ENCODE data around the gene A3GALT2.

The A3GALT2 gene

DNA sequence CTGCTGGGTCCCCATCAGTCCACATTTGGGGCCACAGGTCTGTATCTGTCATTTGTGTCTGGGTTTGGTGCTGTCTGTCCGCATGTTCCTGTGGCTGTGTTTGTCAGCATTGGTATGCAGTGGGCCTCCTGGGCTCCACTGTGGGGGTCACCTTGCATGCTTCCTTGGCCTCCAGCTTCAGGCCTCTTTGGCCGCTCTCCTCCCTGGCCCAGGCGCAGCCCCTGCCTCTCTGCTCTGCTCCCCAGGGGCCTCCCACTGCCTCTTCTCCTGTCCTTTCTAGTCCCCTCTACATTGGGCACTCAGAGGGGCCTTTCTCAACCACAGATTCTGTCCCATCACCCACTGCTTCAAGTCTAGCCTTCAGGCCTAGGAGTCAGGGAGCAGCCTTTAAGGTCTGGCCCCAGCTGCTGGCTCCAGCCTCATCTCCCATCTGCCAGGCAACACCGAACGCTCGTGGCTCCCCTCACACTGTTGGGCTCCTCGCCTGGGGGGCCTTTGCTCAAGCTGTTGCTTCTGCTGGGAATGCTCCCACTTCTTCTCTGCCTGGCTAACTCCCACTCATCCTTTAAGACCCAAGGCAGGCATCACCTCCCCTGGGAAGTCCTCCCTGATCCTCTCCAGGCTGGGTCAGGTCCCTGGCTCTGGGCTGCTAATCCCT, 50.0 kb downstream of the A3GALT2 start:
- DNase-seq: no peak

DNA sequence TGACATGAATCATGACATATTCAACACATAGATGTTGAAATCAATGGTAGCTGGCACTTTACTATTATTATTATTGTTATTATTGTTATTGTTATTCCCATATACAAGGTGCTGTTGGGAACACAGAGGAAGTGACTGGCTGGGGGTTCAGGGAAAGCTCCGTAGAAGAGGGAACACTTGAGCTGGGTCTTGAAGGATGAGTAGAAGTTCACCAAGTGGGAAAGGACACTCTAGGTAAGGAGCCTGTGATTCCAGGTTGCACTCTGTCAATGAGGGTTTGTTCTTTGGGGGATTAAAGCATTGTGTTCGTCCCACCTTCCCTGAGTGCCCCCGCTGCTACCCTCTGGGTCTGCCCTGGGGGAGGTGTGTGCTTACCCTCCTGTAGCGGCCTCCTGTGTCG, 50.5 kb downstream of the A3GALT2 start:
- no peak for DNase-seq

DNA sequence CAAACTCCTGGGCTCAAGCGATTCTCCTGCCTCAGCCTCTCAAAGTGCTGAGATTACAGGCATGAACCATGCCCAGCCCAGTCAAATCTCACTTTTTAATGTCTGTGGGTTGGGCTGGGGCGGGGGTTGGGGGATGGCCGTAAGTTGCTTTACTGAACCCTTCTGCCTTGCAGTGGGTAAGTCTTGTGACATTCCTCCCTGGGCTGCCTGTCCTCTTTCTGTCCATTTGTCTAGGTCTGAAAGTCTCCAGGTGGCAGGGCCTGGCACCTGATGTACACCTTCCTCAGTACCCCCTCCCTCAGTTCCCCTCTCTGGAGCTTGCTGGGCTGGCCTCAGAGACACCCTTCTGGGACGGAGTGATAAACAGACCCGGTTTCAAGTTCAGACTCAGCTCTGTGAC, 51.3 kb downstream of the A3GALT2 start:
- no peak for DNase-seq

DNA sequence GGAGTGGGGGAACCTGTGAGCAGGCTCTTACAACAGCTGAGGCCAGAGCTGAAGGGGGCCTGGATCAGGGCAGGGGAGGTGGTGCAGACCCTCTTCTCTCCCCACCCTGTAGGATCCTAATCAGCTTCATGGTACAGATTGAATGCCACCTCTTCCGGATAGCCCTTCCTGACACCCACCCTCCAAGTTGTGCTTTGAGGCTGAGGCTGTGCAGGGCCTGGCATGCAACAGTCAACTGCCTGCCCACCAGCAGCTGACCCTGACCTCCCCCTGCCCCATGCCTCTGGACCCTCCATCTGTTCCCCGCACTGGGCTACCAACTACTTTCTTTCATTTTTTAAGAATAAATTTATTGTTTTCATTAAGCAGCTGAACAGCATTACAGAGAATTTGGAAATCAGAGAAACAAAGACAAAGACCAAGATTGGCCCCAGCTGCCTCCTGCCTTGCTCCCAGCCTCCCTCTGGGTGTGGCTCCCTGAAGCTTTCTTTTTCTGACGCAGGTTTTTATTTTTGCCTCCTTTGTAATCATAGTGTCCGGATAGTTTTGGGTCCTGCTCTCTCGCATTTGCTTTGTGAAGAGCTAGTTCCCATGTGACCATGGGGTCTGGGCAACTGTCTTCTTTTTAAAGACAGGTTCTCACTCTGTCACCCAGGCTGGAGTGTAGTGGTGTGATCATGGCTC, 51.8 kb downstream of the A3GALT2 start:
- no peak for DNase-seq

DNA sequence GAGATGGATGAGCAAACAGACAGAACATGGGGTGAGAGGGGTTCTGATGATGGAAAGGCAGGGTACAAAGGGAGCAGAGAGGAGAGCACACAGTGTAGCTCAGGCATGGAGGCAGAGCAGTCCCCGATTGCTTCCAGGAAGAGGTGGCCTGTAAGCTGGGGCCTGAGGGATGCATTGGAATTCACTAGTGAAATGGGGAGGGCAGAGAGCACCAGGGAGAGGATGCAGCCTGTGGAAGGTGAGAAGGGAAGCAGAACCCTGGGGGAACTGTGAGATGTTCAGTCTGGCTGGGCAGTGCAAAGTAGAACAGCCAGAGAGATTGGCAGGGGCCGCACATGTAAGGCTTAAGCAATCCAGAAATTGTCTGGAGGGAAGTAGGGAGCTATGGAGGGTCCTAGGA, 52.4 kb downstream of the A3GALT2 start:
- DNase-seq: no peak

DNA sequence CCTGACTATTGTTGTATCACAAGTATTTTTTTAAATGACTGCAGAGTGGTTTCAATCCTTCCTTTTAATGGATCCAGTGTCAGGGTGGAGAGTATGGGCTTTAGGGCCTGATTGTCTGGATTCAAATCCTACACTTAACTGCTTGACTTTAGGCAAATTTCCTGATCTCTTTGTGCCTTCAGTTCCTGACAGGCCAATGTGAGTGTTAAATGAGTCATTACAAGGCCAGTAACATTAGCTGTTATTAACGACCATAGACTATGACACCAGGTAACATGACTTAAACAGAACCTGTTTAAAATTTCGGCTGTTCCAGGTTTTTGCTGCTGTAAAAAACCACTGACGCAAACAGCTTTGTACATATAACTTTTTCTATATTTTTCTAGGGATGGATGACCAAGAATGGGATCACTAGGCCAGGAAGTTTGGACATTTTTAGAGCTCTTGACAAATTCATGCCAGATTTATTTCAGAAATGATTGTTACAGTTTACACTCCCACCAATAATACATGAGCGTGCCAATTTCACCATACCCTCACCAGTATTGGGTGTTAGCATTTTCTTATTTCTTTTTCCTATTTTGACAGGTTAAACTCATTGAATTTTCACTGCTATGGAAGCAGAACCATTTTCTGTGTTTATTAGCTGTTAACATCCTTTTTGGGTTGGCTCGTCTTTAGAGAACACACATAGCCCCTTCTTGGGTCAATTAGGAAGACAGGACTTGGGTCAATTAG, 53.3 kb downstream of the A3GALT2 start:
- DNase-seq: no peak

DNA sequence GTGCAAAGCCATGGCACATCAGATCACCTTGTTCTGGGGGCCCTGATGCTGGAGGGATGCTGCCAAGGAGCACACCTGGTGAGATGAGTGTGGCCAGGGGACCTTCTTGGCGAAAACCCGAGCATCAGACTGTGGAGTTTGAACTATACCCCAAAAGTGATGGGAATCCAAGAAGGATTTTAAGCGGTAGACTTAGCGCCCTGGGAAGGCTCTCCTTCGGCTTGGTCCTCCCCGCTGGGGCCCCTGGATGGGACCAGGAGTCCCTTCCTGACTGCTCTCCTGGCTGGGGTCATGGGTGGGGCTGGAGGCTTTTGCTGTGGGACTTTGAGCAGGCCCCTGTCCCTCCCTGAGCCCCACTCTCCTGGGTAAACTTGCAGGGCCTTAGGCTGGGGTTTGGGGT, 54.1 kb downstream of the A3GALT2 start:
- no peak for DNase-seq

DNA sequence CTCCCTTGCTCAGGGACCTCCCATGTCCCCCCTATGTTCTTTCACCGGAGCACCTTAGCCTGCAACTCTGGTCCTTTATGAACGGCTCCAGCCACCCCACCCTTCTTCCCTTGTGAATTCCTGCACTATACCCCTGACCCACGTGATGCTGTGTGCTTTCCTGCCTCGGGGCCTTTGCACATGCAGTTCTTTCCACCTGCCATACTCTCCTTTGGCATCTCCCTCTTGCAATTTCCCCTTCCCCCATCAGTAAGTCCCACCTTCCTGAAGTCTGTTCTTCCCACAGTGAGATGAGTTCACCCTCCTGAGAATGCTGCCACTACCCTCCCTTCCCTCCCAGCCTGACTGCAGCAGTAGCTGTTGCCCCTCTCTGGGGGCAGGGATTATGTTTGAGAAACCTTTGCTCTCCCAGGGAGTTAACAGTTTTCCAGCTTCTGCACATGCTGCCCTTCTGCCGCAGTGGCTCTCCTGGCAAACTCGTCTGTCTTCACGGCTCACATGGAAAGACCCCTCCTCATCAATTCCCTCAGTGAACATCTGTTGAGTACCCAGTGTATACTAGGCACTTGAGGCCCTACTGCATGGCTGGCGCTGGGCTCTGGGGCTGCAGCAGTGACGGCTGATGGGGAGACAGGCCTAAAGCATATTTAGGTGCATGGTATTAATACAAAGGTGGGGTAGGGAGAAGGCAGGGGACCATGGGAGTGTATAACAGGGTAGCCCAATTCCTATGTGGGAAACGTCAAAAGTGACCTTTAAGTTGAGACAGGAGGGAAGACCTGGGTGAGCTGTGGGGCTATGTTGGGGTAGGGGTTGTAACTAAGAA, 54.9 kb downstream of the A3GALT2 start:
- no peak for DNase-seq

DNA sequence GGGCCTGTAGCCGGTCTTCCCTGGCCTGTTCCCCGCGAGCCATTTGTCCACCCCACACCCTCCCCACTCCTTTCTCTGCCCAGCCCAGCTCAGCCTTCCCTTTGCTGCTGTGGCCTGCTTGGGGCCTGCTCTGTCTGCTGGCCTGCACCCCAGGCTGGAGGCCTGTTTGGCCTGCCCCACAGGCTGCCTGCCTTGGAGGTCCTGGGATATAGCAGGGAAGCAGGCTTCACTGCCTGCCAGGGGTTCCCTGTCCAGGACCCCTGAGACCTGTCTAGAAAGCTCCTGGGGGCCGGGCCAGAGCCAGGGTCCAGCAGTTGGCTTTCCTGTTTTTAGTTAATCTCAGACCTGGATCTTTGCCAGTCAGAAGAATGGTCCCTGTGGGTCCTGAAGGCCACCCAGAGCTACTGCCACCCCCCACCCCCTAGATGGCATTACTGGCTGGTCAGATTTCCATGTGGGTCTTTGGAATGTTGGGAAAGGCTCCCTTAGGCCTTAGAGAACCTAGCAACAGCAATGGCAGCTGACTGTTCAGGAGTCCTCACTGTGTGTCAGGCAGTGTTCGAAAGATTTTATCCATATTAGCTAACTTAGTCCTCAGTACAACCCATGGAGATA, 56.9 kb downstream of the A3GALT2 start:
- DNase-seq: no peak

DNA sequence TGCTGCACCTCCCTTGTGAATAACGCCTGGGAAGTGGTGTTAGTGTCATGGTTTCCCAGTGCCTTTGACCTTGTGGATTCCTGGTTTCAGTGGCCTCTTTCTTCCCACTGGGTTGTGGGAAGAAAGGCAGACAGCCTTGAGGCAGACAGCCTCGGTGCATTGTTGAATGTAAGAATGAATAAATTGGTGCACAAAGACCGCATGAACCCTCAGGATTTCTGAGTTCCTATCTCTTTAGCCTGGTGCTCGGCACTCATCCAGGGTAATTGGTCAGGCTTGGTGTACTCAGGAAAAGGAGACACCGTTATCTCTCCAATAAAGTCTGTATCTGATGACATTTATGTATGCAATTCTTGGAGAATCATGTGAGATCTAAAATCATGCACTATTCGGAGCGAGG, 59.6 kb downstream of the A3GALT2 start:
- DNase-seq: no peak

DNA sequence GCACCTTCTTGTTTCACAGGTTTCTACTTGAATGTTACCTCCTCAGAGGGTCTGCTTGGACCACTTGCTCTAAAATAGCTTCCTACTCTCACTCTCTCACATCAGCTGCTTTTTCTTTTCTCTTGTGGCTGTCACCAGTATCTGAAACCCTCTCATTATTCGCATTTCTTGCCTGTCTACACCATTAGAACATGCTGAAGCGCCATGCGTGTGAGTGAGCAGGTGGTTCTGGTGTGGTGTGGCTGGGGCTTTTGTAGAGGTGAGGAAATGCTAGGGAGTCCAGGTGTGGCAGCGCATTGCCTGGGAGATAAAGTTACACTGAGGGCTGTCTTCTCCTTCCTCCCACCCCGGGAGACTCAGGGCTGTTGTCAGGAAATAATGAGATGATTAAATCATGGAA, 60.5 kb downstream of the A3GALT2 start:
- DNase-seq: no peak

DNA sequence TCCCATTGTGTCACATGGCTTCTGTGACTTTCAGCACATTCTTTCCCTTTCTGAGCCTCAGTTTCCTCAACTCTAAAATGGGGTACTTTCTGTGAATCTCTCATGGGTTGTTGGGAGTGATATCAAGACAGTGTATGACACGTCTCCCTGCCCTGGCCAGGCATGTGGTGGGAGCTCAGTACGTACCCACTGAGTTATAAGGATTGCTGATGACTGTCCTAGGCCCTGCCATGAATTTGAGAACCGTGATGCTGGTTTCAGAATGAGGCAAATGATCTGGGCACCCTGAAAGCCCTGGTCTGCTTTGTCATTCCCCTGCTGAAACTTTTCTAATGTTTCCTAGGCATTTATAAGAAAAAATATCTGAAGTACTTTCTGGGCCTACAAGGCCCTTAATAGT, 61.0 kb downstream of the A3GALT2 start:
- DNase-seq: peak; percentile 17

DNA sequence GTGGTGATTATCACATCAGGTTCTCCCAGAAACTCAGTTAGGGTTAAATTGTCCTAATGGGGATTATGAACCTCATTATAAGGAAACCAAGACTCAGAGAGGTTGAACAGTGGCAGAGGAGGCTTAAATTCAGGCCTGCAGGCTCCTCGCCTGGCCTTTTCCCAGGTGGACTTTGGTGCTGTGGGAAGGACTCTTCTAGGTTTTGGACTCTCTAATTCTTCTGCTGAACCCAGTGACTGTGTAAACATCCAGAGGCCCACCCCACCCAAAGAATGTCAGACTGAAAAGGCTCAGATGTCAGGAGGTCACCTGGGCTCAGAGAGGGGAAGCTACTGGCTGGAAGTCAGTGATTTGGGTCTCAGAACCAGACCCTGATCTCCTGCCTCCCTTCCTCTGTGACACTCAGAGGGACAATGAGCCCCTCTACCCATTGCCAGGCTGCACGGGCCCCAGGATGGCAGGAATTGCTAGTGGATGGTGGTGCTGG, 62.1 kb downstream of the A3GALT2 start:
- no peak for DNase-seq

DNA sequence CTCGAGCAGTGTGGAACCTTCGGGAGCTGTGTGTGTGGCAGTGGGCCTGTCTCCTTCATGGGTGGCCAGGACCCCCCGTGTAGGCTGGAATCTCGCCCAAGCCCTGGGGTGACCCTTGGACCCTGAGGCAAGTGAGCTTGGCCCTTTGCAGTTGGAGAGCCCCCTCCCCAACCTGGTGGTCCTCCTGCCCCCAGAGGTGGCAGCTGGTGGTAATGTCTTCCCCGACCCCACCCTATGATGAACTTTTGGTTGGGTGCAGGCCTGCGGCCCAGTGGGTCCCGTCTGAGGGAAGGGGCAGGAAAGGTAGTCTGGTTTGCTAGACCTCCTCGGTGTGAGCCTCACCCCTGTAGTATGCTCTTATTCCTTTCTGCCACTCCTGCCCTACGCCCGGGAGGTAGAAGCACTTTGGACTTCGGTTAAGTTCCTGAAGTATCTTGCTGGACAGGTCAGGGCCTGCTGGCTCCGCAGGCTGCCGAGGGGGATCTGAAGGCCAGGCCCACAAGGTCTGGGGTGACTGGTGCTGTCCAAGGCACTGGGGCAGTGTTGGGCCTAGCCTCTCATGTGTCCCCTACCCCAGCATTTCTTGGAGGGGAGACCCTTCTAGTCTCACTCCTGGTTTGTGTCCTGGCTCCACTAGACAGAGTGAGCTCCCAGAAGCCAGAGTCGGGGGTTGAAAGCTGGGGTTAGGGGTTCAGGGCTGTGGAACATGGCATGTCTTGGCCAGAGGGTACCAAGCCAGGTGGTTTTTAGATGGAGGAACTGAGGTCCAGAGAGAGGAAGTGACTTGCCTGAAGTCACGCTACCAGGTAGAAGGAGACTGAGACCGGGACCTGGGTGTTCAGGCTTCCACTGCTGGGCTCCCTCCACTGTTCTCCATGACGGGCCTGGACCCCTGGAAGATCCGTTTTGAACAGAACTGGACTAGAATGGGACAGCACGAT, 62.9 kb downstream of the A3GALT2 start:
- DNase-seq: no peak

DNA sequence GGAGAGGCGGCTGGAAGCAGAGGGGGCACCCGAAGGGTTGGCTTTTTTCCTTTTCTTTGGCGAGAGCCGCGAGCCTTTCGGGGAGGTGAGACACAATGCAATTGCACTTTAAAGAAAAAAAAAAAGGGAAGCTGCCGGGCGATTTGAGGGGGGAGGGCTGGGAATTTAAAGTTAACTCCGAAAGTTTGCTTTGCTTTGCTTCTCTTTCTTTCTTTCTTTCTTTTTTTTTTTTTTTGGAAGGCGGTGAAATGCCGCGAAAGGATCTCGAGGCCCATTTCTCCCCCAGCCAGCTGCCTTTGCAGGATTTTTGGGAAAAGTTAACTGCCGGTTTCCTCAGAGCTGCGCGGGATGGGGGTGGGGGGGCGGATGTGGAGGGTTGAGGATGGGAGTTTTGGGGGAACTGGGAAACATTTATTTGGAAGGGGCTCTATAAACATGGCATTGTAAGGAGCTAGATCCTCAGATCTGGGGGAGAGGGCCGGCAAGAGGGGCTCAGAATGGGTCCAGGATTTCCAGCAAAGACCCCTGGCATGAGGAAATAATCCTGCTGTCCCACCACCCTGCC, 63.6 kb downstream of the A3GALT2 start:
- no peak for DNase-seq
